ENCODE data around the gene UBN1. TPM values are rescaled to one million over a fixed set of nuclear protein-coding genes. Genes with fewer than 3 reads are reported as not detected.

Gene UBN1
- total RNA-seq, 1 donor from 2014 or later = 26.6 TPM

DNA sequence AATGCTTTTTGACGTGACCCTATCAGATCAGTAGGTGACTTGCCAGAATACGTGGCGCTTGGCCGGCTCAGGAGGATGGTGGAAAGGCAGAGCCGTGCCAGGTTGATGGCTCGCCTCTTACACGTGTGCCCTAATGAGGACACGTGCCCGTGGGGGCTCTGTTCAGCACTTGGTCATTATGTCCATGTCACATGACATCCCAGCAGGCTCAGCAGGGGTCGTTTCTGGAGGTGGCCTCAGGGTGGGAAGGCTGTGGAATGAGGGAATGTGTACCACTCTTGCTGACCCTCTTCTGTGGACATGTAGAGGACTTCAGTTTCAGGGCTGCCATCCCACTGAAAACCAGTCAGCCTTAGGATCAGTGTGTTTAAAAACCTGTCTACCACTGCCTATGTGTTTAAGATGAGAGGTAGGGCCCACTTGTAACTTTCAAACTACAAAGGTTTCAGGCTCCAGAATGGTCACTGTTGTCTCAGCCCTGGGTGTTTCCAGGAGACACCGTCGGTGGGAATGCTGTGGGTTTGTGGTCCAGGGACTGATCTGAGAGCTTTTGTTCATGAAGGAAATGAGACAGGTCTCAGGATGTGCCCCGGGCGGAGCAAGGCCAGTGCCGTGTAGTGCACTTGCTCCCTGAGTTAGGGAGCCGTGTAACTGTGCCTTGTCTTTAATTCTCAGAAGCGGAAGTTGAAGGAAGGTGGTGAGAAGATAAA is 12.1 kb downstream of the UBN1 start:
- DNase-seq (ENCODE audit: low read depth, low spot score) = no peak

DNA sequence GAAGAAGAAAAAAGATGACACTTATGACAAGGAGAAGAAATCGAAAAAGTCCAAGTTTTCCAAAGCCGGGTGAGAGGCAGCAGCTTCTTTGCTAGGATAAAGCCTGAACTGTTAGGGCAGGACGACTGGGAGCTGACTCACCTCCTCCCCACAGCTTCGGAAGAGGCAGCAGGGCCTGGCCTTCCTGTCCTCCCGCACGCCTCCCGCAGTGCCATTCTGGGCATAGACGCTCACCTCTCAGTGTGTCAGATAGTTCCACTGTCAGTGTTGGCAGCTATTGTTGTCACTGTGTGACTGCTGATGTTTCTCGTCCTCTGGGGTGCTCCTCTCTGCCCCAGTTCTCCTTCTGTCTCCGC is 12.6 kb downstream of the UBN1 start:
- DNase-seq (ENCODE audit: low read depth, low spot score) = peak; percentile 37

DNA sequence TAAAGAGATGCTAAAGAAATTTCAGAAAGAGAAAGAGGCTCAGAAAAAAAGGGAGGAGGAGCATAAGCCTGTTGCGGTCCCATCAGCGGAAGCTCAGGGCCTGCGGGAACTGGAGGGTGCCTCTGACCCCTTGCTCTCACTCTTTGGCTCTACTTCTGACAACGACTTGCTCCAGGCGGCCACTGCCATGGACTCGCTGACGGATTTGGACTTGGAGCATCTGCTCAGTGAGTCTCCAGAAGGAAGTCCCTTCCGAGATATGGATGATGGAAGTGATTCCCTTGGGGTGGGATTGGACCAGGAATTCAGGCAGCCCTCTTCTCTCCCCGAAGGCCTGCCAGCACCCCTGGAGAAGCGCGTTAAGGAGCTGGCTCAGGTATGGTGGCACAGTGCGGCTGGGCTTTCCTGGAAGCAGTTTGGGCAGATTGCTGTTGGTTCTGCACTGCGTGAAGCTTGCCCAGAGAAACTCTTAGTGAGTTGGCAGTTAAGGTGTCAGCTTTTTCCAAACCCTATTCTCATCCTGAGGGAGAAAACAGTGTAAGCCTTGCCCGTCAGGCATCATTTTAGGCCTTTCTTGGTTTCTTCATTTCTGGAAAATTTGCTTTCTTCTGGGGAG is 13.6 kb downstream of the UBN1 start:
- no peak for DNase-seq (ENCODE audit: low read depth, low spot score)

DNA sequence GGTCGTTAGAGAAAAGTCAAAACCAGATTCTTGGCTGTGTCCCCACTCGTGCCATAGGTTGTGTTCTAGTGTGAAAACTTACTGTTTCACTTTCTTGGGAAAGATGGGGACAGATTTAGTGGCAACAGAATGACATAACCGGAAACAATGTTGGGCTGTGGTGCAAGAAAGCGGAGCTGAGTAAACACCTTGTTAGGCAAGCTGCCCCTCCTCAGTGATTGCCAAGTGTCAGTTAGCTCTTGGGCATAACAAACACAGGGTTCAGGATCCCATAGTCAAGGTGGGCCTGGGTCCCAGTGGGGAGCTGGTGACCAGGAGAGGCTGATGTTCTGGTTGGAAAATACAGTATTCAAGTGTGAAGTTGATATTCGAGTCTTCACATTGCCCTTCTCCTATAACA is 15.4 kb downstream of the UBN1 start:
- DNase-seq (ENCODE audit: low read depth, low spot score) = no peak

DNA sequence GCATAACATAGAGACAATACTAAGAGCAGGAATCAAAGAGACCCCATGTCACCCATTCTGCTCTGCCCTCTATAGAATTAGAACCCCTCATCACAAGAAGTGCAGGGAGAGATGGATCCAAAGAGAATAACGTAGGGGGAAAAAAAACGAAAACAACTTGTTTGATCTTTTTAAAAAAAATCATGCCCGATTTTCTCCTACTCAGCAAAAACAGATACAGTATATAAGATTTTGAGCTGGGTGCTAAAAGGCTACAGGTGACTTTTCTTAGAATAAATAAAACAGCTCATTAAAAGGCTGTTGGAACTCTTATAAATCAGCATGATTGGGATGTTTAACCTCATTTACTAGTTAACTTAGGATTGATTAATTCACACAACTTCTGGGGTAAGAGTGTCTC is 17.4 kb downstream of the UBN1 start:
- DNase-seq (ENCODE audit: low read depth, low spot score) = no peak

DNA sequence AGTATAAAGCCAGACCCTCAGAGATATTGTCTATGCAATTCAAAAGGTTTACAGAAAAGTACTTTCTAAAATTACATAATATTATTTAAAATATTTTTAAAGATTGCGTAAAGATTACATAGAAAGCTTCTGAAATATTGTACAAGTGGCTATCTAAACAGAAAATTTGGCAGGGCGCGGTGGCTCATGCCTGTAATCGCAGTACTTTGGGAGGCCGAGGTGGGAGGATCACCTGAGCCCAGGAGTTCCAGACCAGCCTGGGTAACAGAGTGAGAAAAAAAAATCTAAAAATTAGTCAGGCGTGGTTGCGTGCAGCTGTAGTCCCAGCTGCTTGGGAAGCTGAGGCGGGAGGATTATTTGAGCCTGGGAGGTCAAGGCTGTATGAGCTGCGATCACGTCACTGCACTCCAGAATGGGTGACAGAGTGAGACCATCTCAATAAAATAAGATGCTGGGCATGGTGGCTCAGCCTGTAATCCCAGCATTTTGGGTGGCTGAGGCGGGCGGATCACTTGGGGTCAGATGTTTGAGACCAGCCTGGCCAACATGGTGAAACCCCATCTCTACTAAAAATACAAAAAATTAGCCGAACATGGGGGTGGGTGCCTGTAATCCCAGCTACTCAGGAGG is 18.1 kb downstream of the UBN1 start:
- DNase-seq (ENCODE audit: low read depth, low spot score) = no peak

DNA sequence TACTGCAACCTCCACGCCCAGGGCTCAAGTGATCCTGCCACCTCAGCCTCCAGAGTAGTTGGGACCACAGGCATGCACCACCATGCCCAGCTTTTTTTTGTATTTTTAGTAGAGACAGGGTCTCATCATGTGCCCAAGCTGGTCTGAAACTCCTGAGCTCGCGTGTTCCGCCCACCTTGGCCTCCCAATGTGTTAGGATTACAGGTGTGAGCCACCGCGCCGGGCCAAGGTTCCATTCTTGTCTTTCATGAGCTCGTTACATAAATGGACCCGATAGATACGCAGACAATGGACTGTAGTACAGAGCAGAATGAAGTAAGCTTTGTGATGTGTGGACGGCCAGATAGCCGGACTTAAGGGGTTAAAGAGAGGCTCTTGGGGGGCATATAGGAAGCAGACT is 19.3 kb downstream of the UBN1 start:
- DNase-seq (ENCODE audit: low read depth, low spot score) = no peak

DNA sequence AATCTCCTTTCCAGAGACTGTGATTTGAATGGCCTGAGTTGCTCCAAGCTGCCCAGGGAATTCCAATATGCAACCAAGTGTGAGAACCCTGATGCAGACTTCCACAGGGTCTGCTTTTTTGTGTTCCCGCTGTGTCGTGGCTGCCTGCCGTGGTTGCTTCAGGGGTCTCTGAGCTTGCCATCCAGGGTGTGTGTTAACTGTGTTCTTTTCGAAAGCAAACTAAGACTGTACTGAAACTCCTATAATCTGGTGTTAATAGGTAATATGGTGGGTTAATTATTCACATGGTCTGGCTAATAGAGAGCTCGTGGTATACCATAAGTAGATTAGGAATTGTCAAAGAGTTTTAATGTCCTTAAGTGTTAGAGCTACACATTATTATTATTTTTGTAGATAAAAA is 20.7 kb downstream of the UBN1 start:
- no peak for DNase-seq (ENCODE audit: low read depth, low spot score)

DNA sequence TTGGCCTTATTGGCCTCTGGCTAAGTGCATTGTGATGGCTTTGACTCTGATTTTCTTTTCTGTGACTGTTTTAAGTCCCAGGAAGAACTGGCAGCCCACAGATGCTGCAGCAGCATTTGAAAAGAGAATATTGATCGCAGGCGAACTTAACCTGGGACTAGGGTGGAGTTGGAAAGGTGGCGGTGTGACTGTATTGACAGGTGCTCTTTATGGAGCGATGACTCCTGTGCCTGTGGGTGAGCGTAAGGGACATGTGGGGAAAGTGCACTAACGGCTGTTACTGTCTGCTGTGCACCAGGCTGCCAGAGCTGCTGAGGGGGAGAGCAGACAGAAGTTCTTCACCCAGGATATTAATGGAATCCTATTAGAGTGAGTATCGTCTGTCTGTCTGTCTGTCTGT is 21.3 kb downstream of the UBN1 start:
- DNase-seq (ENCODE audit: low read depth, low spot score) = no peak

DNA sequence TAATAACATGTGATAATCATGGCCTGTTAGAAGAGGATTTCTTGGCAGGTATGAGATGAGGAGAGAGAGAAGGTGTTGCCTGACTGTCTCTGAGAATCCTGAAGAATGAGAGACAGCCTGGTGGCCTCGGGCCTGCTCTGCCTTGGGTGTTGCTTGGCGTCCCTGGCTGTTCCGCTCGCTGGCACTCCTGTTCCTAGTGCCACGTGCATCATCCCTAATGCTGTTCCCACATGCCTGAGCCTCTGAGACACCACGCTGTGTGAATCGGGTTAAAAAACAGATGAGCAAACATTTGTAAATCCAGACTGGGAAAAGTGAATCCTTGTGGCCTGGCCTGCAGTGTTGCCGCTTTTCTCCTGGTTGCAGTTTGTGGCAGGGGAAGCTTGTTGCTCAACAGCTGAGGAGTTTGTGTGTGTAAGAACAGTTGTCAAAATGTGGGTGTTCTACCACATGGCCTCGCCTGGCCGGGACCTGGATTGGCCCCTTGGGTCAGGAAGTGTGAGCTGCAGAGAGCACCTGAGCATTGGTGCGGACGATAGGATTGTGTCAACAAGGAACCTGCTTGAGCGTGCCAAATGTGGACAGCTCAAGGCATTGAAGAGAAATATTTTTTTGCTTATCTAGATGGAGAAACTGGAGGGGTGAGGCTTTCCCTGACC is 22.0 kb downstream of the UBN1 start:
- DNase-seq (ENCODE audit: low read depth, low spot score) = no peak

DNA sequence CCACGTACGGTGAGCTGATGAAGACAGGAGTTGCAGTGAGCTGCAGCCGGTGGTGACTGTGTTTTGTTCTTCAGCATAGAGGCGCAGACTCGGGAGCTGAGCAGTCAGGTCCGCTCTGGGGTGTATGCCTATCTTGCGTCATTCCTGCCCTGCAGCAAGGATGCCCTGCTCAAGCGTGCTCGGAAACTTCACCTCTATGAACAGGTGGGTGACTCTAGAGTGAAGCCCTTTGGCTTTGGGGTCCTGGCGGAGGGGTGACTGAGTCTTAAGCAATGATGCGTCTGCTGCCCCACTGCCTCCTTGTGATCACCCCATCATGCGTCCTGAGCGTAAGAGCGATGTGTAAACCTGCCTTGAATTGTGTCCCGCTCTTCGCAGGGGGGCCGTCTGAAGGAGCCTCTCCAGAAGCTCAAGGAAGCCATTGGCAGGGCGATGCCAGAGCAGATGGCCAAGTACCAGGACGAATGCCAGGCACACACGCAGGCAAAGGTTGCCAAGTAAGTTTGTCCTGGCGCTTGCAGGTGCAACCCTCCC is 22.9 kb downstream of the UBN1 start:
- no peak for DNase-seq (ENCODE audit: low read depth, low spot score)

DNA sequence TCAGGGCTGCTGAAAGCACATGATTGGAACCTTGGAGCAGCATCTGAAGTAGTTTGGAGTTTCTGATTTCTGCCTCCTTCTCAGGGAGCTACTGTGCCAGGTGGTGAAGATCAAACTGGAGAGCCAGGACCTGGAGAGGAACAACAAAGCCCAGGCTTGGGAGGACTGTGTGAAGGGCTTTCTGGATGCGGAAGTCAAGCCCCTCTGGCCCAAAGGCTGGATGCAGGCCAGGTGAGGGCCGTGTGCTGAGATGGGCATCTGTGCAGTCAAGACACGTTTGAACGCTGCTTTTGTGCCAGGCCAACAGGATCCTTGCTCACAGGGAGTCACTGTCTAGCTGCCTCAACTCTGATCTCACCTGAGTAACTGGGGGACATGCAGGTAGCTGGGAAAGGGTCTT is 23.8 kb downstream of the UBN1 start:
- DNase-seq (ENCODE audit: low read depth, low spot score) = no peak

DNA sequence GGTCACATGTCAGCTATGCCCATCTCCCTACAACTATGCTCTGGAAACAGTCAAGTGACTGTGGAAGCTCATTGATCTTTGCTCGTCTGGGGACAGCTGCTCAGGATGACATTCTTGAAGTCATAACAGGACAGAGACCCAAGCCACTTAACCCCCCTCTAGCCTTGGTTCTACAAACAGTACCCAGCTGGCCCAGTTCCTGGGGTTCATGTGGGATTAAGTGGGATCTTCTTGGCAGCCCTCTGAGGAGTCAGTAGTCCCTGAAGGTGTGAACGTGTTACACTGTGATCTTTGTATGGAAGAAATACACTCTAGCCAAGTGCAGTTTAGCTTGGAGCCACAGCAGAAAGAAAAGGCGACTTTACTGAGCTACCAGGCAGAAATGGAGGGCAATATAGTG is 25.8 kb downstream of the UBN1 start:
- no peak for DNase-seq (ENCODE audit: low read depth, low spot score)

DNA sequence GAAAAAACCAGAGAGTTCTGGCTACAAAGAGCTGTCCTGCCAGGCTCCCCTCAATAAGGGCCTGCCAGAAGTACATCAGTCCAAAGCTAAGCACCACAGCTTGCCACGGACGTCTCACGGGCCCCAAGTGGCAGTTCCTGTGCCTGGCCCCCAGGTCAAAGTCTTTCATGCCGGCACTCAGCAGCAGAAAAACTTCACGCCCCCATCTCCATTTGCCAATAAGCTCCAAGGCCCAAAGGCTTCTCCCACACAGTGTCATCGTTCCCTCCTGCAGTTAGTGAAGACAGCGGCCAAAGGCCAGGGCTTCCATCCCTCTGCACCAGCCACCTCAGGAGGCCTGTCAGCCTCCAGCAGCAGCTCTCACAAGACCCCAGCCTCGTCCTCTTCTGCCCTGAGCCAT is 27.4 kb downstream of the UBN1 start:
- no peak for DNase-seq (ENCODE audit: low read depth, low spot score)

DNA sequence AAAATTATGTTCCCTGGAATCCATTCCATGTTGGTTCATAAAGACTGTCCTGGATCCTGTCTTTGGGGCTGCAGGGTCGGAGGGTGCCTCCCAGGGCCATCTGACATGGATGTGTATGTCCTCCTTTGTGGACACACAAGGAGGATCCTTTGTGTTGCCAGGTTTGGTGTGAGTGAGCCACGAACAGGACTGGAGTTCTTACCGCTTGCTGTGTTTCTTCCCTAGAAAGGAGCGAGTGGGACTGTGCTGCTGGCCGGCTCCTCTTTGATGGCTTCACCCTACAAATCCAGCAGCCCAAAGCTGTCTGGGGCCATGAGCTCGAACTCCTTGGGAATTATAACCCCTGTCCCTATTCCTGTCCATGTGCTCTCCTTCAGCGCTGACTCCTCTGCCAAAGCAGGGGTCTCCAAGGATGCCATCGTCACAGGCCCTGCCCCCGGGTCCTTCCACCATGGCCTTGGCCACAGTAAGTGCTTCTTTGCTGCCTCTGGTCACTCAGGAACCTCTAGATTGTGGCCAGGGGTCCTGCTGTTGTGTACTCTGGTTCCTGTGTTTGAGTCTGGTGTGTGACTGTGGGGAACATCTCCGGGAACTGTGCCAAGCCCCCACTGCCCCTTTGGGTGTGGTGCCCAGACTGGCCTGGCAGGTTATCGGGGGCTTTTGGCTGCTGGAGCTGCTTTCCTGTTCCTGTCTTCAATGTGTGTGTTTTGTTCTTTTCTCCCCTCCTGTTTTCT is 29.5 kb downstream of the UBN1 start:
- no peak for DNase-seq (ENCODE audit: low read depth, low spot score)

DNA sequence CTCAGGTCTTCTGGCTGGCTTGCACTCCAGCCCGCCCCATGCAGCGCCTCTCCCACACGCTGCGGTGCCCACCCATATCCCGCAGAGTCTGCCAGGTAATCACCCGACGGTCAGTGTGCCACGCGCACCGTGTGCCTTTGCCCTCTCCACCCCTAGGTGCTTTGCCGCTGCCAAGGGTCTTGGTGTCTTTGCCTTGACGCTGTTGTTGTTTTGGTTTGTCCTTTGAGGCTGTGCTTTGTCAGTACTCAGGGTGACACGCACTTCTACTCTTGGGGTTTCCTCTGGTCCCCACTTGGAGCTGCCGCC is 30.1 kb downstream of the UBN1 start:
- DNase-seq (ENCODE audit: low read depth, low spot score) = no peak

DNA sequence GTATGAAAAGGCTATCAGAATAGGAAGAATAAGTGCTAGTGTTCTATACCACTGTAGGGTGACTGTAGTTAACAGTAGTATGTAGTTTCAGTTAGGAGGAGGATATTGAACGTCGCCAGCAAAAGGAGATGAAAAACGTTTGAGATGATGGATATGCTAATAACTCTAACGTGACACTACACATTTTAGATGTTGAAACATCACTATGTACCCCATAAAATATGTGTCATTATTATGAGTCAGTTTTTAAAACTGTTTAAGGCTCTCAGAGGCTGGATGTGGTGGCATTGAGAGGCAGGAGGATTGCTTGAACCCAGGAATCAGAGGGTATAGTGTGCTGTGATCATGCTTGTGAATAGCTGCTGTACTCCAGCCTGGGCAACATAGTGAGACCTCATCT is 31.8 kb downstream of the UBN1 start:
- no peak for DNase-seq (ENCODE audit: low read depth, low spot score)

DNA sequence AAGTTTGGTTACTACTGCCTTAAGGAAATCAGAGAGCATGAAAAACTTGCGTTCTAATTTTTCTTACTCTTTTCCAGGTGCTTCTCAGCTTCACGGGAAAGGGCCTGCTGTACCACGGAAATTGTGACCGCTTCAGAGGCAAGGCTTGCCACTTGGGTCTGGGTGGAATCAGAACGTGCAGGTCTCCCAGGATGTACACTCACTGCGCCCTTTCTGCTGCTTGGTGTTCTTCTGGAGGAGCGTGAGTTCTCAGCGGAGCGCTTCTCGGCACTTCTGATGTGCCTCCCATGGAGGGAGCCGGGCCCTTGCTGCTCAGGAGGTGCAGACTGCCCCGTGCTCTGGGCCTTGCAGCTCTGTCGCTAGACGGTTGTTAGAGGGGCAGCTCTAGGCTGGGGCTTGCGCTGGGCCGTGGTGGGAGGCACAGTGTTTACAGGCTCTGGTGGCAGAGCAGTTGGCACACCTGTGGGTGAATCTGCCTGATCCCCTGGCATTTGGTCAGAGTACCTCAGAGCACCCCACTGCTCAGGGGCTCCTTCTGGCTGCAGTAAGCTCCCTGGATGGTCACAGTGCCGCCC is 32.8 kb downstream of the UBN1 start:
- no peak for DNase-seq (ENCODE audit: low read depth, low spot score)

DNA sequence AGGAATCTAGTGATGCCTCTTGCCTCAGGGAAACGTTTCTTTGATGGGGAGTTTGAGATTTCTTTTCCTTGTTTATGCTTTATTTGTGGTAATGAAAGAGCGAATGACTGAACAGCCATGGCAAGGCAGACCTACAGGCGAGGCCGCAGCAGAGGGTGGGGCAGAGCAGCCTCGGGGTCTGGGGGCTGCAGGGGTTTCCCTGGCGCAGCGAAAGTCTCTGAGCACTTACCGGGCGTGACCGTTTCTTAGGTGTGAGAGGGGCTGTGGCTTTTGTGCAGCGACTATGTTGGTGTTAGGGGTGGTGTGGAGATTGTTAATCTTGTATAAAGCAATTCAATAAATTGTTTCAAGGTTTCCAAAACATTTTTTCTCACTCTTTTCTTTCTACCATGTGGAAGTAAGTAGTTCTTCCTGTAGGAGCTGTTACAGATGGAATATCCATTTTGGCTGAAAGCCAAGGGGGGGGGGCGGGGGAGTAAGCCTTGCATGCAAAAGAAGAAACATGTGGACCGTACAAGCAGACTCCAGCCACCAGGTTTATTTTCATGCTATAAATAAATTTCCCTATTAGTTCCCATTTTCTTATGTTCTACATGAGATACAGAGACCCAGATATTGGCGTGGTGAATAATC is 34.8 kb downstream of the UBN1 start:
- DNase-seq (ENCODE audit: low read depth, low spot score) = peak; percentile 5

DNA sequence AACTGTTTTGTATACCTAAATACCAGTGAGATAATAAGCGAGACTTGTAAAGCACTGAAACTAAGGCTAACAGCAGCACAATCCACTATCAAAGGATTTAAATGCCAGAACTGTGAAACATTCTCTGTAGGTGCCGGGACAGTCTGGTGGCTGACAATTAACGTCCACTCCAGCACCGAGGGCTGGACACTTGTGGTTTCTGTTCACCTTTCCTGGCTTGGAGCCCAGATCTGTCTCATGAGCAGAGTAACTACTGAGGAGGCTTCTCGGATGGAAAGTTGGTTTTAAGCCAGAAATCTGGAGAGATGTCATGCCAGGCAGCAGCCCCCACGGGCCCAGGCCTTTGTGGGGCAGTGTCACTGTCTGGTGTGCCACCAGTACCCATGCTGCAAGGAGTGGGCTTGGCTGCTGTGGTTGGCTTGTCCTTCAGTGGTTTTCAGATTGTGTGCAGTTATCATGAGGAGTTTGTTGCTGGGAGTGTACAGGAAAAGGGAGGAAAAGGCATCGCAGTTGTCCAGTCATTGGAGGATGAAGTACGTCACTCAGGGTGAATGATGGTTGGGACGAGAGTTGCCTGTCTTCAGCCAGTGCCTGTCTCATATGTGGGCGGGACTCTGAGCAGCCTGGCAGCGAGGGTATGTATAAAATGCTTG is 35.5 kb downstream of the UBN1 start:
- DNase-seq (ENCODE audit: low read depth, low spot score) = no peak

DNA sequence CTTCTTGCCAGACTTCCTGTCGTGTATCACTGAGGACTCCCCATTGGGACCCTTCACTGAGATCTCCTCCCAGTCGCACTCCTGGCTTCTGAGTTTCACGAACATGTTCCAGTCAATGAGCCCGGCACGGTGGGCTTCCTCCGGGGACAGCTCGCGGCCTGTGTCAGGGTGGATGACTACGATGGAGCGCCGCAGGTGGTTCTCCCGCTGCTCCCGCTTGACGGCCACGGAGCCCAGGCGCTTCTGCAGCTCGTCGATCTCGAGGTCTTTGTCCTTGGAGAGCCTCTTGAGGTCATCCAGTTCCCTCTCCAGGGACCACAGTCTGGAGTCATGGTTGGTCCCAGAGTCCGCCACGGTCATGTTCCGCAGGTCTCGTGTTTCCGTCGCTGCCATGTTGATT is 36.2 kb downstream of the UBN1 start:
- DNase-seq (ENCODE audit: low read depth, low spot score) = no peak

Measured in pulmonary artery endothelial cell (primary cell).